ENCODE measurements around the gene UBASH3A. TPM values are rescaled to one million over a fixed set of nuclear protein-coding genes. Genes with fewer than 3 reads are reported as not detected.

UBASH3A gene, protein sequence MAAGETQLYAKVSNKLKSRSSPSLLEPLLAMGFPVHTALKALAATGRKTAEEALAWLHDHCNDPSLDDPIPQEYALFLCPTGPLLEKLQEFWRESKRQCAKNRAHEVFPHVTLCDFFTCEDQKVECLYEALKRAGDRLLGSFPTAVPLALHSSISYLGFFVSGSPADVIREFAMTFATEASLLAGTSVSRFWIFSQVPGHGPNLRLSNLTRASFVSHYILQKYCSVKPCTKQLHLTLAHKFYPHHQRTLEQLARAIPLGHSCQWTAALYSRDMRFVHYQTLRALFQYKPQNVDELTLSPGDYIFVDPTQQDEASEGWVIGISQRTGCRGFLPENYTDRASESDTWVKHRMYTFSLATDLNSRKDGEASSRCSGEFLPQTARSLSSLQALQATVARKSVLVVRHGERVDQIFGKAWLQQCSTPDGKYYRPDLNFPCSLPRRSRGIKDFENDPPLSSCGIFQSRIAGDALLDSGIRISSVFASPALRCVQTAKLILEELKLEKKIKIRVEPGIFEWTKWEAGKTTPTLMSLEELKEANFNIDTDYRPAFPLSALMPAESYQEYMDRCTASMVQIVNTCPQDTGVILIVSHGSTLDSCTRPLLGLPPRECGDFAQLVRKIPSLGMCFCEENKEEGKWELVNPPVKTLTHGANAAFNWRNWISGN
- total RNA-seq (ENCODE audit: low replicate concordance) = not detected in 2 replicates

DNA sequence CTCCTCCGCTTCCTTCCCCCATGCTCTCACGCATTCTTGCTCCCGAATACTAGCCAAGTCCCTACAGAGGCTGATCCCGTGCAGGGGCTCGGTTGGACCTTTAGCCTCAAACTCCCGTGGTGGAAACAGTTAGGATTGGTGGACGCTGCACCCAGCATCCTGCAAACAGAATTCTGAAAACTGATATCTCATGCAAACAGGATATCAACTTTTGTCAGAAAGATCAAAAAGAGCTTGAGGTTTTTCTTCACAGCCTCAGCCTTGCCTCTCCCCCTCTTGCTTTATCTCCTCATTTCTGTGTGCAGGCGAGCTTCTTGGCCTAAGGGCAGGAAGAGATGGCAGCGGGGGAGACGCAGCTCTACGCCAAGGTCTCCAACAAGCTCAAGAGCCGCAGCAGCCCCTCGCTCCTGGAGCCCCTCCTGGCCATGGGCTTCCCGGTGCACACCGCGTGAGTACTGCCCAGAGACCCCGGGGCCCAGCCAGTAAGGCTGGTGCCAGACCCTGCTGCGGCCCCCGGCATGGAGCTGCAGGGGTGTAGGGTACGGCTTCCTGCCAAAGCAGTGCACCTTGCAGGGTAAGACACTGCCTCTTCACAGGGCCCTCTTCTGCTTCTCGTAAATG, at the start of gene UBASH3A:
Gene UBASH3A (plus strand): TSS at position 292 of the 621 bp plus-strand sequence. CDS start 44 bp downstream, at position 336.
- H3K4me3 ChIP-seq (ENCODE audit: low read depth, low read length) = no peak within 1 kb of the TSS
- DNase-seq (ENCODE audit: low read depth) = no peak
- TF ChIP-seq, protein P1, sequence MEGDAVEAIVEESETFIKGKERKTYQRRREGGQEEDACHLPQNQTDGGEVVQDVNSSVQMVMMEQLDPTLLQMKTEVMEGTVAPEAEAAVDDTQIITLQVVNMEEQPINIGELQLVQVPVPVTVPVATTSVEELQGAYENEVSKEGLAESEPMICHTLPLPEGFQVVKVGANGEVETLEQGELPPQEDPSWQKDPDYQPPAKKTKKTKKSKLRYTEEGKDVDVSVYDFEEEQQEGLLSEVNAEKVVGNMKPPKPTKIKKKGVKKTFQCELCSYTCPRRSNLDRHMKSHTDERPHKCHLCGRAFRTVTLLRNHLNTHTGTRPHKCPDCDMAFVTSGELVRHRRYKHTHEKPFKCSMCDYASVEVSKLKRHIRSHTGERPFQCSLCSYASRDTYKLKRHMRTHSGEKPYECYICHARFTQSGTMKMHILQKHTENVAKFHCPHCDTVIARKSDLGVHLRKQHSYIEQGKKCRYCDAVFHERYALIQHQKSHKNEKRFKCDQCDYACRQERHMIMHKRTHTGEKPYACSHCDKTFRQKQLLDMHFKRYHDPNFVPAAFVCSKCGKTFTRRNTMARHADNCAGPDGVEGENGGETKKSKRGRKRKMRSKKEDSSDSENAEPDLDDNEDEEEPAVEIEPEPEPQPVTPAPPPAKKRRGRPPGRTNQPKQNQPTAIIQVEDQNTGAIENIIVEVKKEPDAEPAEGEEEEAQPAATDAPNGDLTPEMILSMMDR (IDR thresholded peaks at IDR 0.05; ENCODE audit: insufficient read depth, low read length) = no peak

DNA sequence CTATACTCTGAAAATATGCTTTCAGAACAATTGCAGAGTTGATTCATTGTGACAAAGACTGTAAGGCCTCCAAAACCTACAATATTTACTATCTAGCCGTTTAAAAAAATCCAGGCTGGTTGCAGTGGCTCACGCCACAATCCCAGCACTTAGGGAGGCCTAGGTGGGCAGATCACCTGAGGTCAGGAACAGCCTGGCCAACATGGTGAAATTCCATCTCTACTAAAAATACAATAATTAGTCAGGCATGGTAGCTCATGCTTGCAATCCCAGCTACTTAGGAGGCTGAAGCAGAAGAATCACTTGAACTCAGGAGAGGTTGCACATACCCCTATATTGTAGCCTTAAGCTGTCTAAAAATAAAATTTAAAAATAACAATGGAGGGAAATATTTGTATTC, 47.7 kb upstream of the UBASH3A start:
- no peak for DNase-seq (ENCODE audit: low read depth)
- H3K4me3 ChIP-seq (ENCODE audit: low read depth, low read length) = no peak overlapping the region
- TF ChIP-seq, protein P1 (IDR thresholded peaks at IDR 0.05; ENCODE audit: insufficient read depth, low read length) = no peak

DNA sequence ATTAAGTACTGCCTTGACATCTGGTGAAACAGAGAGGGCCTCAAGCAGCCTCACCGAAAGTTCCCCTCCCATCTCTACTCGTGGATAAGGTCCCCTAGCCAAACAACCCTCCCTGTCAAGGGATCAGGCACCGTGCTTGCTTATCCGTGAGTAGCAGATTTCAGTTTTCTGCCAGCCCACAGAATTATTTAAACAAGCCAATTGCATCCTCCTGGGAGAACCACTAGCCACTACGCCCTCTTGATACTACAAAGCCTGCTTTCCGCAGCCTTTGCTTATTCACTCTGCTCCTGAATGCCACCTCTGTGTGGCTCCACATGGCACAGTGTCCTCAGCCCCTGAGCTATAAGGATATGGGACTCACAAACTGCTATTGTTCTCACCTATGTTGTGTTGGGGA, 47.1 kb upstream of the UBASH3A start:
- no peak overlapping the region for H3K4me3 ChIP-seq (ENCODE audit: low read depth, low read length)
- TF ChIP-seq, protein P1 (IDR thresholded peaks at IDR 0.05; ENCODE audit: insufficient read depth, low read length) = no peak

DNA sequence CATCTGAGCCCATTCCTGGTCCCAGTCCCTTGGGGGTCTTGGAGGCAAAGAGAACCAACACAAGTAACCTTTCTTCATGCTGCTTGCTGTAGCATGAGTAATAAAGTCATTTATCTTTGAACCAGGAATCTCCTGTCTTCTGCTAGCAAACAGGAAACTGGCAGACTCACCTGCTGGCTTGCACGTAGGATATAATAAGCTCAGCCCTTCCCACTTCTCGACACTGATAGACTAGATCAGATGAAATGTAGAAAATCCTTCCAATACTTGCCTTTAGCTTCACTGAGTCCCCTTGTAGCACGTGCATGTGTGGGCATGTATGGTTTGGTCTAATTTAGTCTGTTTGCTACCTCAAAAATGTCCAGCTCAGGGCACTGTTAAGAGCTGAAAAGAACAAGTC, 46.4 kb upstream of the UBASH3A start:
- TF ChIP-seq, protein P1 (IDR thresholded peaks at IDR 0.05; ENCODE audit: insufficient read depth, low read length) = no peak
- H3K4me3 ChIP-seq (ENCODE audit: low read depth, low read length) = no peak overlapping the region
- no peak for DNase-seq (ENCODE audit: low read depth)

More for the DNA sequence above, 47.1 kb upstream of the UBASH3A start:
- DNase-seq (ENCODE audit: low read depth) = no peak

DNA sequence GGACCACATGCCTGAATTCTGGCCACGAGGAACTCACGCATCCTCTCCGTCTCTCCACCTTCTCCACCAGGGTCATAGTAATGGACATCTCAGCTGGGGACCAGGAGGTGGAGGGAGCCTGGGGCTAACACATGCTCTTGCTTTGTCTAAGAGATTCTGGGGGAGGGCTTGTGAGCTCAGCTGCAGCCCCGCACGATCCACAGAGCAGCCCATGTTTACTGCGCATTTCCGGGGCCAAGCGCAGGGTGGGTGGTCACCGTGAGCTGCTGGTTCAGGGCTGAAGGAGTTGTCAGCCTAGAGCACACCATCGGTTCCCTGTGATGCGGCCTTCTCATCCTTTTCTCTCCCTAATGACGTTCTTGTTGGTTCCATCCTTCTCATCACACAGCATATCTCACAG, 45.4 kb upstream of the UBASH3A start:
- TF ChIP-seq, protein P1 (IDR thresholded peaks at IDR 0.05; ENCODE audit: insufficient read depth, low read length) = no peak
- no peak overlapping the region for H3K4me3 ChIP-seq (ENCODE audit: low read depth, low read length)
- DNase-seq (ENCODE audit: low read depth) = no peak

DNA sequence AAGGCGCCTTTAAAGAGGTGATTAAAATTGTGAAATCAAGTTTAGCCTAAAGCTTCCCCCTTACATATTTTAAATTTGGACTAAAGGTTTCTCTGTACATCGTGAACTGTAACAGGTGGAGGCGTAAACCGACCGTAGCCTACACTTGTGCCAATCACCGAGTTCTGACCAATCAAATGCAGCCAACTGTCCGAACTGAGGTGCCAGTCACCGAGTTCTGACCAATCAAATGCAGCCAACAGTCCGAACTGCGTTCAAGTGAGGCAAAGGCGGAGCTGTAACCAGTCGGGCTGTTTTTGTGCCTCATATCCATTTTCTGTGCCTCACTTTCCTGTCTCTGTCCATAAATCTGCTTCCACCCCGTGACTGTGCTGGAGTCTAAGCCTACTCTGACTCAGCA, 44.8 kb upstream of the UBASH3A start:
- DNase-seq (ENCODE audit: low read depth) = no peak
- no peak overlapping the region for H3K4me3 ChIP-seq (ENCODE audit: low read depth, low read length)
- TF ChIP-seq, protein P1 (IDR thresholded peaks at IDR 0.05; ENCODE audit: insufficient read depth, low read length) = no peak

All from fibroblast of the aortic adventitia (primary cell).